CD14-positive monocyte (primary cell): Measurements from ENCODE around the gene PFKFB4. TPM values are rescaled to one million over a fixed set of nuclear protein-coding genes. Genes with fewer than 3 reads are reported as not detected.

Source experiments
- DNase-seq, 3 donors: peaks; one replicate each; pipeline ENCODE4 v3.0.0-alpha.2; 2011 to 2022
- H2AFZ ChIP-seq: 2 replicates; pipeline ENCODE4 v1.6.0; 2012; ENCODE audit warnings: mild to moderate bottlenecking, low read depth, low read length, inconsistent platforms; ENCODE audit not compliant: insufficient read depth, poor library complexity, severe bottlenecking
- H3K27ac ChIP-seq, 2 donors: 1 replicate in 1 of 2; 2 replicates in 1 of 2; pipeline ENCODE4 v1.5.1; 2012 to 2013; ENCODE audit warnings: low read length in 2 of 2, control low read depth in 1 of 2, inconsistent platforms in 1 of 2, low read depth in 1 of 2, mild to moderate bottlenecking in 1 of 2
- H3K27me3 ChIP-seq, 2 donors: one replicate each; pipeline versions ENCODE4 v1.6.0 to v1.6.1; 2011 to 2013; ENCODE audit warnings: low read length in 2 of 2; ENCODE audit not compliant: control insufficient read depth in 2 of 2, insufficient read depth in 2 of 2
- H3K36me3 ChIP-seq, 2 donors: replicated peaks in 1 of 2; 1 replicate in 1 of 2; 2 replicates in 1 of 2; pipeline versions ENCODE4 v1.5.1 to v1.6.1; 2012 to 2013; ENCODE audit warnings: low read length in 2 of 2, control low read depth in 1 of 2, inconsistent platforms in 1 of 2, mild to moderate bottlenecking in 1 of 2; ENCODE audit not compliant: insufficient read depth in 2 of 2, control insufficient read depth in 1 of 2
- H3K4me1 ChIP-seq, 2 donors: 1 replicate in 1 of 2; 2 replicates in 1 of 2; pipeline versions ENCODE4 v1.5.1 to v1.6.1; 2012 to 2013; ENCODE audit warnings: low read length in 2 of 2, control low read depth in 1 of 2, inconsistent platforms in 1 of 2, mild to moderate bottlenecking in 1 of 2, moderate library complexity in 1 of 2; ENCODE audit not compliant: insufficient read depth in 2 of 2, control insufficient read depth in 1 of 2
- H3K4me2 ChIP-seq: replicated peaks from 2 replicates; pipeline ENCODE3; 2012; ENCODE audit warnings: low read length, moderate library complexity, mild to moderate bottlenecking; ENCODE audit not compliant: poor library complexity, severe bottlenecking; ENCODE audit errors: extremely low read depth
- H3K4me3 ChIP-seq, 3 experiments: fragments of 200-600 bp in 1 of 3; sonication (generic) in 1 of 3; replicated peaks in 1 of 3; 1 replicate in 2 of 3; 2 replicates in 1 of 3; pipeline ENCODE4 v1.5.1; 2011 to 2013; ENCODE audit warnings: low read length in 3 of 3, mild to moderate bottlenecking in 3 of 3, control low read depth in 2 of 3, low read depth in 2 of 3, inconsistent platforms in 1 of 3, moderate library complexity in 1 of 3
- H3K79me2 ChIP-seq: 2 replicates; pipeline ENCODE4 v1.6.0; 2012; ENCODE audit warnings: mild to moderate bottlenecking, control low read depth, inconsistent platforms, low read length, moderate library complexity; ENCODE audit not compliant: insufficient read depth
- H3K9ac ChIP-seq: 2 replicates; pipeline ENCODE4 v1.6.0; 2017; ENCODE audit warnings: low read length, mild to moderate bottlenecking; ENCODE audit not compliant: insufficient read depth, poor library complexity, severe bottlenecking
- H3K9me3 ChIP-seq, 2 donors: replicated peaks in 1 of 2; 1 replicate in 1 of 2; 2 replicates in 1 of 2; pipeline versions ENCODE4 v1.5.1 to v1.6.1; 2012 to 2013; ENCODE audit warnings: low read length in 2 of 2, control low read depth in 1 of 2; ENCODE audit not compliant: control insufficient read depth in 1 of 2, insufficient read depth in 1 of 2
- H4K20me1 ChIP-seq: 2 replicates; pipeline ENCODE4 v1.6.0; 2012; ENCODE audit warnings: mild to moderate bottlenecking, low read length, control low read depth, moderate library complexity; ENCODE audit not compliant: insufficient read depth
- H3K27ac Mint-ChIP-seq, 7 donors: one replicate each; pipeline ENCODE4 v1.8.0; 2020; ENCODE audit warnings: mild to moderate bottlenecking in 7 of 7, mixed read lengths in 7 of 7, moderate library complexity in 6 of 7, inconsistent platforms in 2 of 7
- H3K27me3 Mint-ChIP-seq, 3 donors: one replicate each; pipeline ENCODE4 v1.8.0; 2021 to 2022; ENCODE audit warnings: low read depth in 3 of 3, mild to moderate bottlenecking in 3 of 3, mixed read lengths in 3 of 3, moderate library complexity in 3 of 3, inconsistent platforms in 1 of 3
- H3K36me3 Mint-ChIP-seq, 2 donors: one replicate each; pipeline ENCODE4 v1.8.0; 2020; ENCODE audit warnings: mixed read lengths in 2 of 2, inconsistent platforms in 1 of 2, mild to moderate bottlenecking in 1 of 2
- H3K4me1 Mint-ChIP-seq: one replicate; pipeline ENCODE4 v1.8.0; 2020; ENCODE audit warnings: mild to moderate bottlenecking, mixed read lengths
- H3K4me3 Mint-ChIP-seq, 2 donors: one replicate each; pipeline ENCODE4 v1.8.0; 2020; ENCODE audit warnings: mild to moderate bottlenecking in 2 of 2, mixed read lengths in 2 of 2, moderate library complexity in 1 of 2
- H3K9me3 Mint-ChIP-seq, 7 donors: one replicate each; pipeline ENCODE4 v1.8.0; 2020 to 2022; ENCODE audit warnings: mixed read lengths in 7 of 7, mild to moderate bottlenecking in 6 of 7, moderate library complexity in 6 of 7, inconsistent platforms in 2 of 7
- CTCF ChIP-seq: fragments of 200-600 bp; IDR thresholded peaks from one replicate; pipeline ENCODE4 v1.8.0; 2022; ENCODE audit warnings: antibody characterized with exemption, mild to moderate bottlenecking
- whole genome bisulfite sequencing: methylation state at CpG from one replicate; pipeline ENCODE4 v1.1.5; 2013; ENCODE audit warnings: missing lambda C conversion rate; ENCODE audit not compliant: insufficient coverage; 5-methylcytosine and 5-hydroxymethylcytosine counted together
- intact Hi-C, 2 donors: fragments of 100-400 bp; cut with micrococcal nuclease; formaldehyde crosslinking; loops; one replicate each; pipeline versions ENCODE4 v1.15.0 to v1.15.1; 2023
- polyA plus RNA-seq, 3 donors: library from polyadenylated mRNA; depleted of rRNA in 1 of 3; unstranded in 2 of 3; stranded (reverse) in 1 of 3; fragments of 300-500 nt in 2 of 3; fragments of >200 nt in 1 of 3; fragmentation: Illumina TruSeq in 2 of 3; gene quantifications; 1 replicate in 2 of 3; 2 replicates in 1 of 3; pipeline ENCODE4 v1.2.3, GENCODE V29; 2012 to 2021

PFKFB4 gene
- polyA plus RNA-seq, 3 donors, result 32.2 to 44.9 (median 34.9) TPM

- Histone ChIP-seq H3K4me3 (peak within 1 kb of the TSS in 1 of 3 experiments; percentile 17), H3K27me3 (peaks cover 6 to 32% of the 10 kb centered on the region in 2 donors), H3K4me2 (peak within 1 kb of the TSS; percentile 36), H3K36me3 (peaks cover 26 to 30% of the 10 kb centered on the region in 2 donors), H3K9ac (no peak within 1 kb of the TSS), H2AFZ (peak within 1 kb of the TSS; percentile 46), H3K79me2 (no peaks in the 10 kb centered on the region), H3K4me1 (peaks cover 6 to 14% of the 10 kb centered on the region in 2 donors), H3K27ac (no peak within 1 kb of the TSS), H3K9me3 (no peaks in the 10 kb centered on the region), H4K20me1 (peaks cover 22% of the 10 kb centered on the region)
- intact Hi-C loops, result no loop called here
- H3K4me3 Mint-ChIP-seq, result peak within 1 kb of the TSS in 1 of 2 donors; percentile 83
- WGBS, result 1% methylated on average over 28 of the region's 35 CpGs
- no peak for DNase-seq
- peaks cover 33 to 36% of the 10 kb centered on the region in 2 donors for H3K36me3 Mint-ChIP-seq
- peaks cover 12% of the 10 kb centered on the region for H3K4me1 Mint-ChIP-seq
- peaks cover 0 to 6% (median 0%) of the 10 kb centered on the region in 7 donors for H3K9me3 Mint-ChIP-seq
- H3K27me3 Mint-ChIP-seq, result peaks cover 38 to 49% (median 46%) of the 10 kb centered on the region in 3 donors
- H3K27ac Mint-ChIP-seq, result peak within 1 kb of the TSS in 2 of 7 donors; percentile 51 to 57
- no peak for TF ChIP-seq CTCF
Measured at GRCh38 chr3:48595075-48595525, 38.5 kb upstream of the PFKFB4 start, which contains the start of gene COL7A1. TSS of gene COL7A1 (minus strand) at chr3:48595329. CDS start at chr3:48595159, 170 bp downstream.

GRCh38 chr3:48594417-48595049 is 37.9 kb upstream of the PFKFB4 start:
- Histone ChIP-seq H3K36me3 (peaks cover 20 to 25% of the 10 kb centered on the region in 2 donors), H3K4me3 (peak overlapping the region in 1 of 3 experiments; percentile 17), H3K4me1 (peaks cover 6 to 14% of the 10 kb centered on the region in 2 donors), H3K79me2 (no peaks in the 10 kb centered on the region), H4K20me1 (peaks cover 16% of the 10 kb centered on the region), H3K9me3 (no peaks in the 10 kb centered on the region), H3K27ac (no peak overlapping the region), H2AFZ (peak overlapping the region; percentile 46), H3K9ac (no peak overlapping the region), H3K4me2 (peak overlapping the region; percentile 36), H3K27me3 (peaks cover 6 to 38% of the 10 kb centered on the region in 2 donors)
- TF ChIP-seq CTCF, result no peak
- DNase-seq, result no peak
- H3K4me3 Mint-ChIP-seq, result peak overlapping the region in 1 of 2 donors; percentile 82
- intact Hi-C loops, result no loop called here
- no peak overlapping the region for H3K27ac Mint-ChIP-seq
- H3K27me3 Mint-ChIP-seq, result peaks cover 42 to 54% (median 49%) of the 10 kb centered on the region in 3 donors
- peaks cover 28 to 31% of the 10 kb centered on the region in 2 donors for H3K36me3 Mint-ChIP-seq
- peaks cover 0 to 6% (median 0%) of the 10 kb centered on the region in 7 donors for H3K9me3 Mint-ChIP-seq
- WGBS, result 31% methylated on average over 39 of the region's 39 CpGs
- peaks cover 12% of the 10 kb centered on the region for H3K4me1 Mint-ChIP-seq
